Stimulated activated naive B cell treated with anti-CD40 and anti-IgM and Interleukin-4, amounts not matched to agents 10 μg/mL and 1 μg/mL and 100 μg/mL, for 72 hours (primary cell): ENCODE results near the gene TMEM245.
"Not testable (repeated sequence)": the region's sequence is repeated elsewhere in the genome, so short reads cannot be mapped to it uniquely, and the experiment has no call there.

Source experiments
- ATAC-seq, 2 donors: fragments of 150-1000 bp; cut with Tn5 transposase; replicated peaks; 2 replicates each; pipeline ENCODE4 v1.10.0; 2021; ENCODE audit warnings: moderate library complexity in 1 of 2
- DNase-seq: peaks from one replicate; pipeline ENCODE4 v3.0.0; 2021
- H3K27ac Mint-ChIP-seq: one replicate; pipeline ENCODE4 v1.8.0; 2022; ENCODE audit warnings: mild to moderate bottlenecking, mixed read lengths
- H3K27me3 Mint-ChIP-seq, 2 donors: one replicate each; pipeline ENCODE4 v1.8.0; 2022; ENCODE audit warnings: mixed read lengths in 2 of 2
- H3K36me3 Mint-ChIP-seq, 2 donors: one replicate each; pipeline ENCODE4 v1.8.0; 2022; ENCODE audit warnings: mixed read lengths in 2 of 2, mild to moderate bottlenecking in 1 of 2
- H3K4me1 Mint-ChIP-seq, 2 donors: one replicate each; pipeline ENCODE4 v1.8.0; 2022; ENCODE audit warnings: mixed read lengths in 2 of 2, mild to moderate bottlenecking in 1 of 2
- H3K4me3 Mint-ChIP-seq, 2 donors: one replicate each; pipeline ENCODE4 v1.8.0; 2022; ENCODE audit warnings: mild to moderate bottlenecking in 2 of 2, mixed read lengths in 2 of 2, moderate library complexity in 1 of 2
- H3K9me3 Mint-ChIP-seq, 2 donors: one replicate each; pipeline ENCODE4 v1.8.0; 2022; ENCODE audit warnings: mixed read lengths in 2 of 2, mild to moderate bottlenecking in 1 of 2

Gene TMEM245

GRCh38 chr9:109083813-109084405 is 35.8 kb downstream of the TMEM245 start:
- no peak overlapping the region for H3K4me3 Mint-ChIP-seq
- H3K27ac Mint-ChIP-seq, result no peak overlapping the region
- no peaks in the 10 kb centered on the region for H3K27me3 Mint-ChIP-seq
- H3K9me3 Mint-ChIP-seq, result no peaks in the 10 kb centered on the region
- peaks cover 12 to 13% of the 10 kb centered on the region in 2 donors for H3K4me1 Mint-ChIP-seq
- peaks cover 17 to 51% of the 10 kb centered on the region in 2 donors for H3K36me3 Mint-ChIP-seq
- no peak for ATAC-seq
- no peak for DNase-seq

- DNase-seq, result no peak
- H3K9me3 Mint-ChIP-seq, result no peaks in the 10 kb centered on the region
- no peak overlapping the region for H3K27ac Mint-ChIP-seq
- peaks cover 12% of the 10 kb centered on the region in 2 donors for H3K4me1 Mint-ChIP-seq
- H3K27me3 Mint-ChIP-seq, result no peaks in the 10 kb centered on the region
- no peak overlapping the region for H3K4me3 Mint-ChIP-seq
- peaks cover 23 to 54% of the 10 kb centered on the region in 2 donors for H3K36me3 Mint-ChIP-seq
- no peak for ATAC-seq
Measured at GRCh38 chr9:109083141-109083540, 36.6 kb downstream of the TMEM245 start.

GRCh38 chr9:109082091-109082620 is 37.6 kb downstream of the TMEM245 start:
- peaks cover 26 to 51% of the 10 kb centered on the region in 2 donors for H3K36me3 Mint-ChIP-seq
- no peak overlapping the region for H3K4me3 Mint-ChIP-seq
- no peaks in the 10 kb centered on the region for H3K9me3 Mint-ChIP-seq
- H3K4me1 Mint-ChIP-seq, result peaks cover 8 to 12% of the 10 kb centered on the region in 2 donors
- H3K27me3 Mint-ChIP-seq, result no peaks in the 10 kb centered on the region
- DNase-seq (no peak), ATAC-seq (no peak)
- H3K27ac Mint-ChIP-seq, result no peak overlapping the region

DNA sequence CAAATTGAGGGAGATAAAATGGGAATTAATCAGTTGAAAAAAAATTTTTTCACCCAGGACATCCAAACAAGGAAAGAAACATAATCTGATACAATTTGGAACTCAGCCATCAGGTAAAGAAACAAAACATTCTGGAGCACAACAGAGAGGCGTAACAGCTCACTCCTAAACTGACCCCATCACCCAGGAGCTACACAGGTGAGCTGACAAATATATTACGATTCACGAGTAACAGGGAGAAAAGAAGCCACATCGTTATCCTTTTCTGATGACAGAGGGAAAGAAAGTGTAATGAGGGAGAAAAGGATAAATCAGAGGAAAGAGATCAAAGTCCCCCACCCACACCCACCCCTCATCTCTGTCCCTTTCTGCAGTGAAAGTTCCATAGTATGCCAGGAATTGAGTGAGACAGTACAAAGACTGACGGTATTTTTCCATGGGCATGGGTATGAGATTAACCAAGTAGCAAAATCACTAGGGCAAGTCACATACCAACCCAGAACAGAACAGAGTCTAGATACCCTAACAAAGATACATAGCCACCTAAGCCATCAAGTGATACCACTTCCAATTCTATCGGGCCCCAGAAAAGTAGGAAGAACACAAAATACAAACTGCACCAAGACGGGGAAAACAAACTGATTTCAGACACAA is 45.4 kb downstream of the TMEM245 start:
- Mint-ChIP-seq H3K4me1 (no peaks in the 10 kb centered on the region), H3K36me3 (peaks cover 34 to 40% of the 10 kb centered on the region in 2 donors), H3K27me3 (no peaks in the 10 kb centered on the region), H3K4me3 (no peak overlapping the region), H3K9me3 (no peaks in the 10 kb centered on the region), H3K27ac (no peak overlapping the region)
- no peak for DNase-seq
- ATAC-seq, result no peak

DNA sequence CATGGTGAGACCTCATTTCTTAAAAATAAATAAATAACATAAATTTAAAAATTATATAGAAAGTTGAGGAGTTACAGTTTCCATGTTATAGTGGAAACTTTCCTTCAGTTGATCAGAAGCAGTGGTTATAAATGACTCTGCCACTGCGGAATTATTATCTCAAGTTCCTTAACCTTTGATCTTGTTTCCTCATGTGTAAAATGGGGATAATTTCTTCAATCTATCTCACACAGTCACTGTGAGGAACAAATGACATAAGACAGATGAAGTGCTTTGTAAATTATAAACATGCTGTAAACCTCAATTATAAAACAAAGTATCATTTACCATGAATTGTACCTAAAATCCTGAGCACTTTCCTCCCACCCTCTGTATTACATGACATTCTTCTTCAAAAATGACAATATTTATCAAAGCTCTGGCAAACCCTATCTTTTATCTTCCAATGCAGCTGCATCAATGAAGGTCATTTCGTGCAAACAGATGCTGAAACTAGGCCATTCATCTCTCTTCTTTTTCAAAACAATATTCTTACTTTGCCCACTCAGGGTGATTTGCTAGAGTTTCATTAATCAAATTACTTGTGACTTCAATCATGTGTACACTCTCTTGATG is 46.8 kb downstream of the TMEM245 start:
- Mint-ChIP-seq H3K9me3 (no peaks in the 10 kb centered on the region), H3K4me1 (no peaks in the 10 kb centered on the region), H3K4me3 (no peak overlapping the region), H3K27ac (no peak overlapping the region), H3K27me3 (no peaks in the 10 kb centered on the region), H3K36me3 (peaks cover 22 to 27% of the 10 kb centered on the region in 2 donors)
- ATAC-seq, result no peak
- no peak for DNase-seq

GRCh38 chr9:109072133-109072692 is 47.5 kb downstream of the TMEM245 start:
- H3K36me3 Mint-ChIP-seq, result peaks cover 19 to 31% of the 10 kb centered on the region in 2 donors
- no peak overlapping the region for H3K4me3 Mint-ChIP-seq
- no peaks in the 10 kb centered on the region for H3K9me3 Mint-ChIP-seq
- H3K27me3 Mint-ChIP-seq, result no peaks in the 10 kb centered on the region
- ATAC-seq, result no peak
- no peak for DNase-seq
- H3K4me1 Mint-ChIP-seq, result no peaks in the 10 kb centered on the region
- H3K27ac Mint-ChIP-seq, result no peak overlapping the region

DNA sequence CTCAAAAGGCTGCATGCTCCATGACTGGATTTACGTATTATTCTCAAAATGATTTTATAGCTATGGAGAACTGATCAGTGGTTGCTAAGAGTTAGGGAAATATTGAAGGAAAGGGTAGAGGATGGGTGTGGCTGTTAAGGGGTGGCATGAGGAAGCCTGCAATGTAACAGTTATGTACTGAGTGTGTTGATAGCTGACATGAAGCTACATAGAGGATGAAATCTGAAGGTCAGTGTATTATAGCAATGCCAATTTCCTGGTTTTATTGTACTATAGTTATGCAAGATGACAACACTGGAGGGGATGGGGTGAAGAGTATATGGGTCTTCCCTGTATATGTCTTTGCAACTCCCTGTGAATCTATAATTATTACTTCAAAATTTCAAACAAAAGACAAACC is 51.0 kb downstream of the TMEM245 start:
- no peak for DNase-seq
- no peak for ATAC-seq
- H3K36me3 Mint-ChIP-seq, result peaks cover 13 to 31% of the 10 kb centered on the region in 2 donors
- H3K27ac Mint-ChIP-seq, result no peak overlapping the region
- H3K27me3 Mint-ChIP-seq, result no peaks in the 10 kb centered on the region
- H3K9me3 Mint-ChIP-seq, result no peaks in the 10 kb centered on the region
- no peaks in the 10 kb centered on the region for H3K4me1 Mint-ChIP-seq
- H3K4me3 Mint-ChIP-seq, result no peak overlapping the region

DNA sequence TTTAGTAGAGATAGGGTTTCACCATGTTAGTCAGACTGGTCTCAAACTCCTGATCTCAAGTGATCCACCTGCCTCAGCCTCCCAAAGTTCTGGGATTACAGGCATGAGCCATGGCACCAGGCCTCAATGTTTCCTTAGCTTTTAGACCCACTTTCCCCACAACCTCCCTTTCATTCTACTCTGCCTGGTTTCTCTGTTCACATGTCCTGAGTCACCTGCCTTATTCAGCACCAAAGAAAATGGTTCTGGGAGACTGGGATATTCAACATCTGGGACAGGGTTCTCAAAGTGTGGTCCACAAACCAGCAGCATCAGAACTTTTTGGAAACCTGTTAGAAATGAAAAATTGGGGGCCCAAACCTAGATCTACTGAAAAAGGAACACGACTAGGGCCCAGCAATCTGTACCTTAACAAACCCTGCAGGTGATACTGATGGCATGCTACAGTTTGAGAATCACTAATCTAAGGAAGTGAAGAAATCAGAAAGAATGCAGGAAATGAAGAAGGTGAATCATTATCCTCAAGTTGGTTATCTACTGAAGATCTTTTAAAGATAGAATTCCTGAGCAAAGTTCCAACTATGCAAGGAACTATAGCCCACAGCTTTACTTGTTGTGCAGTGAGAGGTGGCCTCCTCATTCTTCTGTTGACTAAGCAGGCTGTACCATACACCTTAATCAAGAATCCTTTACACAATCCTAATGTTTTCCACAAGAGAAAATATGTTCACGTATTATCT is 54.6 kb downstream of the TMEM245 start:
- no peak for DNase-seq
- ATAC-seq, result no peak
- no peaks in the 10 kb centered on the region for H3K9me3 Mint-ChIP-seq
- peaks cover 12 to 30% of the 10 kb centered on the region in 2 donors for H3K36me3 Mint-ChIP-seq
- no peak overlapping the region for H3K27ac Mint-ChIP-seq
- H3K4me3 Mint-ChIP-seq, result no peak overlapping the region
- H3K27me3 Mint-ChIP-seq, result no peaks in the 10 kb centered on the region
- no peaks in the 10 kb centered on the region for H3K4me1 Mint-ChIP-seq

GRCh38 chr9:109063760-109064159 is 56.0 kb downstream of the TMEM245 start:
- ATAC-seq (no peak), DNase-seq (no peak)
- Mint-ChIP-seq H3K9me3 (no peaks in the 10 kb centered on the region), H3K27me3 (no peaks in the 10 kb centered on the region), H3K27ac (no peak overlapping the region), H3K36me3 (peaks cover 16 to 37% of the 10 kb centered on the region in 2 donors), H3K4me3 (no peak overlapping the region), H3K4me1 (no peaks in the 10 kb centered on the region)

- Mint-ChIP-seq H3K4me3 (no peak overlapping the region), H3K36me3 (peaks cover 16 to 39% of the 10 kb centered on the region in 2 donors), H3K9me3 (no peaks in the 10 kb centered on the region), H3K4me1 (no peaks in the 10 kb centered on the region), H3K27ac (no peak overlapping the region), H3K27me3 (no peaks in the 10 kb centered on the region)
- no peak for ATAC-seq
- DNase-seq, result no peak
Measured at GRCh38 chr9:109062543-109062942, 57.2 kb downstream of the TMEM245 start.

DNA sequence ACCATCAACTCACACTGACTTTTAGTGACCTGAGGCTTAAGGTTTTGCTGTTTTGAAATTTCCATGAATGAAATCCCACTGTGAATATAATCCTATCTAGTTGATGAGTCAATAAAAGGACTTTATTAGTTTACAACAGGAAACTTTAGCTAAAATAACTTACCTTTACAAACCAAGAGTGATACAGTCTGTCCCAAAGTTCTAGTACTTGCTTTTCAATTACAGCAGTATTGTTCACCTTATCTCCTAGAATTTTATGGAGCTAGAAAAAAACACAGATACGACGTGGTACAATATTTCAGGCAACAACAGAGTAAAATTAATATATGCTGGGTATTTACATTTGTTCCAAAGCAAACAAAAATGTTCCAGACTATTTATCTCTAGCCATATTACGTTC is 59.6 kb downstream of the TMEM245 start:
- Mint-ChIP-seq H3K9me3 (no peaks in the 10 kb centered on the region), H3K4me3 (no peak overlapping the region), H3K36me3 (peaks cover 22 to 38% of the 10 kb centered on the region in 2 donors), H3K27ac (no peak overlapping the region), H3K27me3 (no peaks in the 10 kb centered on the region), H3K4me1 (no peaks in the 10 kb centered on the region)
- no peak for ATAC-seq
- no peak for DNase-seq

GRCh38 chr9:109053121-109053520 is 66.6 kb downstream of the TMEM245 start:
- not testable (repeated sequence) for H3K4me3 Mint-ChIP-seq, H3K9me3 Mint-ChIP-seq, H3K4me1 Mint-ChIP-seq, ATAC-seq, H3K27me3 Mint-ChIP-seq, DNase-seq, H3K27ac Mint-ChIP-seq
- peaks cover 40 to 68% of the 10 kb centered on the region in 2 donors for H3K36me3 Mint-ChIP-seq

DNA sequence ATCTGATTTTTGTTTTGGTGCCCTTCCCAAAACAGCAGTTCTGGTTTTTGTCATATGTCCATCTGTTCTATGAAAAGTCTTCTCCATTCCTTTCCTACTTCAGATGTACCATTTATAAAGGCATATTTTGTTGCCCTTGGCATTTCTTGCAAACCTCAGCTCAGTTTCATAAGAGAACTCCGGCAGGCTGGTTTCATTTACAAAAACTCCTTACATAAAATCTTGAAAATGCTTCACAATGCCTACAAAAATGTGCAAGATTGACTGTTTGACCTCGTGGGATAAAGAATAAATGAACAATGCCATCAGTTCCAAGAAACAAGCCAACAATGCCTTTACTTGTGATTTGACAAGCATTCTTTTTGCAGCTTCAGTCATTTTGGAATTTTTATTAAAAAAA is 67.3 kb downstream of the TMEM245 start:
- DNase-seq (no peak), ATAC-seq (no peak)
- Mint-ChIP-seq H3K27ac (no peak overlapping the region), H3K36me3 (peaks cover 42 to 68% of the 10 kb centered on the region in 2 donors), H3K4me3 (no peak overlapping the region), H3K27me3 (no peaks in the 10 kb centered on the region), H3K4me1 (no peaks in the 10 kb centered on the region), H3K9me3 (no peaks in the 10 kb centered on the region)

GRCh38 chr9:109051733-109052132 is 68.0 kb downstream of the TMEM245 start:
- DNase-seq (no peak), ATAC-seq (no peak)
- no peaks in the 10 kb centered on the region for H3K27me3 Mint-ChIP-seq
- peaks cover 41 to 69% of the 10 kb centered on the region in 2 donors for H3K36me3 Mint-ChIP-seq
- H3K4me1 Mint-ChIP-seq, result no peaks in the 10 kb centered on the region
- no peaks in the 10 kb centered on the region for H3K9me3 Mint-ChIP-seq
- H3K27ac Mint-ChIP-seq, result no peak overlapping the region
- H3K4me3 Mint-ChIP-seq, result no peak overlapping the region
